Bronchial epithelial cell (primary cell): ENCODE data around the gene TMEM87A. TPM values are rescaled to one million over a fixed set of nuclear protein-coding genes. Genes with fewer than 3 reads are reported as not detected.

Experiments used
- DNase-seq: peaks from one replicate; pipeline ENCODE4 v3.0.0-alpha.2; 2010; ENCODE audit warnings: low read depth
- FAIRE-seq: peaks from 2 replicates; lab custom pipeline; 2011; peaks lifted over from hg19 to GRCh38; lab: Jason Lieb, UNC
- H3K27me3 ChIP-seq: 2 replicates; pipeline ENCODE4 v1.5.1; 2011; ENCODE audit warnings: low read length; ENCODE audit not compliant: control insufficient read depth, insufficient read depth
- H3K36me3 ChIP-seq: 2 replicates; pipeline ENCODE4 v1.5.1; 2011; ENCODE audit warnings: low read length; ENCODE audit not compliant: control insufficient read depth, insufficient read depth
- H3K4me3 ChIP-seq: 2 replicates; pipeline ENCODE4 v1.5.1; 2011; ENCODE audit warnings: mild to moderate bottlenecking, low read depth, low read length, control low read depth
- total RNA-seq: library from RNA; depleted of rRNA; stranded (reverse); fragments of >200 nt; gene quantifications from 2 replicates; pipeline ENCODE4 v1.2.1, GENCODE V29; 2014
- TF ChIP-seq, protein P1 (sequence below): IDR thresholded peaks from 2 replicates; pipeline ENCODE4 v1.5.1; 2011; ENCODE audit warnings: mild to moderate bottlenecking, moderate library complexity, low read length, control low read depth, inconsistent platforms; ENCODE audit not compliant: insufficient read depth, severe bottlenecking

Gene TMEM87A
- total RNA-seq, 1 donor from 2014 or later, result 156 TPM

DNA sequence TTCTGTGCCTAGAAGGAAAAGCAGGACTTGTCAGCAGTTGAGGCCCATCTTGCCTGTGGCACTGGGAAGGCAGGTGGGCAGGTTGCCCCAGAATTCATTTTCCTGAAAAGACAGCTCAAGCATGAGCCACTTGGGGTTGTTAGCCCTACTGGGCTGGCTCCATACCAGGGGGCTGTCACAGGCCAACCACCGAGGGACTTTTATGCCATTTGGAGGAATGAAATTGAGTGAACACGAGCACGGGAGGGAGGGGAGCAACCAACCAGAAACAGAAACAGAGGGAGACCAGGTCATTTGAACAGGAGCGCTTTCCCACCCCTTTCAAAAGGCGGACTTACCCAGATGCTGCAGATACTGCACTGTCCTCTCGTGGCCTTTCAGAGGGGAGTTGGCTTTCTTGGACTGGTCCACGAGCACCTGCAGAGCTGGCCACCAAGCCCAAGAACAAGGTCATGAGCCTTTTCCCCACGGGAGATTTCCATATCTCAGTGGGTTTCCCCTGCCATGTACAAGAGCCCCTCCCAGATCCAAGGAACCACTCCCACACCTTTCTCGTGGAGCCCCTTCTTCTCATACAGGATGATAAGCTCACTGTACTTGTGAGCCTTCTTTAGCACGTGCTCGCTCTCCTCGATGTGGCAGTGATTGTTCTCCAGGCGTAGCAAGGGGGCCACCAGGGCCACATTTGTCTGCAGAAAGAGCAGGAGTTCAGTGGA lies 106.8 kb downstream of the TMEM87A start:
- Histone ChIP-seq H3K27me3 (no peaks in the 10 kb centered on the region), H3K4me3 (no peak overlapping the region), H3K36me3 (peaks cover 43% of the 10 kb centered on the region)
- FAIRE-seq, result no peak
- TF ChIP-seq, protein P1, sequence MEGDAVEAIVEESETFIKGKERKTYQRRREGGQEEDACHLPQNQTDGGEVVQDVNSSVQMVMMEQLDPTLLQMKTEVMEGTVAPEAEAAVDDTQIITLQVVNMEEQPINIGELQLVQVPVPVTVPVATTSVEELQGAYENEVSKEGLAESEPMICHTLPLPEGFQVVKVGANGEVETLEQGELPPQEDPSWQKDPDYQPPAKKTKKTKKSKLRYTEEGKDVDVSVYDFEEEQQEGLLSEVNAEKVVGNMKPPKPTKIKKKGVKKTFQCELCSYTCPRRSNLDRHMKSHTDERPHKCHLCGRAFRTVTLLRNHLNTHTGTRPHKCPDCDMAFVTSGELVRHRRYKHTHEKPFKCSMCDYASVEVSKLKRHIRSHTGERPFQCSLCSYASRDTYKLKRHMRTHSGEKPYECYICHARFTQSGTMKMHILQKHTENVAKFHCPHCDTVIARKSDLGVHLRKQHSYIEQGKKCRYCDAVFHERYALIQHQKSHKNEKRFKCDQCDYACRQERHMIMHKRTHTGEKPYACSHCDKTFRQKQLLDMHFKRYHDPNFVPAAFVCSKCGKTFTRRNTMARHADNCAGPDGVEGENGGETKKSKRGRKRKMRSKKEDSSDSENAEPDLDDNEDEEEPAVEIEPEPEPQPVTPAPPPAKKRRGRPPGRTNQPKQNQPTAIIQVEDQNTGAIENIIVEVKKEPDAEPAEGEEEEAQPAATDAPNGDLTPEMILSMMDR, result no peak
- no peak for DNase-seq

DNA sequence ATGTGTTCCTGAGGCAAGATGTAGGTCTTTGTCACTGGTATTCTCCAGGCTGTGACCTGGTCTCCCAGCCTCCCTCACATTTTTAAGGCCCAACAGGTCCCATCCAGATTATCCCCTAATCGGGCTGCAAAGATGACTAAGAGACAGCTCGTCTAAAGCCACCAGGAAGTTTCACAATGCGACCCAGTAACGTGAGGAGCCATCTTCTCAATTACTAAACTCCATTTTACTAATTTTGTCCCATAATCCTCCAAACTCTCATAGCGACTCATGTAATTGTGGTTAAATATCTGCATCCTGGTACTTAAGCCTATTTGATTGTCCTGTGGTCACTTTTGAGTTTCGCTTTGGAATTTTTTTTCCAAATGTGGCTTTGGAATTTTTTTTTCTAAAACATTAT lies 108.1 kb downstream of the TMEM87A start:
- H3K36me3 ChIP-seq, result peaks cover 40% of the 10 kb centered on the region
- H3K4me3 ChIP-seq, result no peak overlapping the region
- DNase-seq, result no peak
- TF ChIP-seq, protein P1, result no peak
- no peak for FAIRE-seq
- H3K27me3 ChIP-seq, result no peaks in the 10 kb centered on the region

DNA sequence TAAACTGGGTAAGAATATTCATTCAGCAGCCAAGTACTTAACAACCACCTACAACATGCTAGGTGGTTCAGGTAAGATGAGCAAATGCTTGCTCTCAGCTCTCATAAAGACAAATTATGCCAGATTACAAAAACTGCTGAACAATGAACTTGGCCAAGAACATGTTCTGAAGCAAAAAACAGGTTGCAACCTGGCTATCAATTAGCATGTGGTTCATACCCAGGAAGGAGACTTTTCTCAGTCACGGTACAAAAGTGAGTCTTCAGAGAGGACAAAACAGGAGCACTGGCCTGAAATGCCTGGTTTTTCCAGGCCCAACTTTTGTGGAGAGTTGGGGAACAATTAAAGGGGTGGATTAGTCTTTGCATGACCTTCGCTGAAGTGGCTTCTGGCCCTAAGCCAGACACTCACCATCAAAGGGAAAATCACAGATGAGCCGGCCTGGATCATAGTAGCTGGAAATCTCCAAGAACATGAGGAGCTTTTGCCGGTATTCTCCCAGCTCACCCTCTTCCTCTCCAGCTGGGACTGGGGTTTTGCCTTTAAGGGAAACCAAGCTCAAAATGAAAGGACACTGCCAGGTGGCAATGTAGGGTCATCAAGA lies 109.2 kb downstream of the TMEM87A start:
- Histone ChIP-seq H3K4me3 (no peak overlapping the region), H3K27me3 (no peaks in the 10 kb centered on the region), H3K36me3 (peaks cover 38% of the 10 kb centered on the region)
- TF ChIP-seq, protein P1, result no peak
- FAIRE-seq (peak; percentile 81), DNase-seq (peak; percentile 50)

DNA sequence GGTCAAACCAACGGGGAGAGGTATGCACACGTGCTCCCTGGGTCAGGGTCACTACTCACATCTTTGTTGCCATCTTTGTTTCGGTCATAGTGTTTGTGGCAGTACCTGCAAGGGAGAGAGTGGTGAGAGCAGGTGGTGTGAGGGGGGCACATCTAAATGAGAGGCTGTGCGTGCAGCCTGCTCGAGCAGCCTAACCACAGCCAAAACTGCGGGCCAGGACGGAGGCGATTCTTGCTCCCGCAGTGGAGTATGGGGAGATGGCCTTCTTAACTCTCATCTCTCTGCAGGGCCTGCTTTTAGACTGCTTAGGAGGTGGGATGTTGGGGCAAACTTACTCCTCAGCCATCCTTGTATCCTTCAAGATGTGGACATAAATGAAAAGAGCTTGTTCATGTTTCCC lies 109.9 kb downstream of the TMEM87A start:
- DNase-seq (no peak), FAIRE-seq (no peak)
- TF ChIP-seq, protein P1, result no peak
- peaks cover 37% of the 10 kb centered on the region for H3K36me3 ChIP-seq
- no peak overlapping the region for H3K4me3 ChIP-seq
- no peaks in the 10 kb centered on the region for H3K27me3 ChIP-seq

Other genes starting within 250 kb of the TMEM87A start
- gene PLA2G4D, start 178.9 kb downstream of the TMEM87A start, total RNA-seq, result under 0.01 TPM in 2 replicates
- gene PLA2G4F, start 116.8 kb downstream of the TMEM87A start, total RNA-seq, result 1.6 and 10.2 TPM in 2 replicates
- 22.6 and 34.9 TPM in 2 replicates for gene VPS39, start 65.1 kb downstream of the TMEM87A start, total RNA-seq
- 13.2 and 14.1 TPM in 2 replicates for gene GANC, start 232 bp downstream of the TMEM87A start, total RNA-seq
- gene CAPN3, start 86.1 kb upstream of the TMEM87A start, total RNA-seq, result 2.1 and 3.2 TPM in 2 replicates
- 33.3 and 34.5 TPM in 2 replicates for gene ZNF106, start 217.7 kb upstream of the TMEM87A start, total RNA-seq
- gene SNAP23, start 222.2 kb upstream of the TMEM87A start, total RNA-seq, result 50.6 and 58.2 TPM in 2 replicates